ENCODE data around the gene CCDC194.

DNA sequence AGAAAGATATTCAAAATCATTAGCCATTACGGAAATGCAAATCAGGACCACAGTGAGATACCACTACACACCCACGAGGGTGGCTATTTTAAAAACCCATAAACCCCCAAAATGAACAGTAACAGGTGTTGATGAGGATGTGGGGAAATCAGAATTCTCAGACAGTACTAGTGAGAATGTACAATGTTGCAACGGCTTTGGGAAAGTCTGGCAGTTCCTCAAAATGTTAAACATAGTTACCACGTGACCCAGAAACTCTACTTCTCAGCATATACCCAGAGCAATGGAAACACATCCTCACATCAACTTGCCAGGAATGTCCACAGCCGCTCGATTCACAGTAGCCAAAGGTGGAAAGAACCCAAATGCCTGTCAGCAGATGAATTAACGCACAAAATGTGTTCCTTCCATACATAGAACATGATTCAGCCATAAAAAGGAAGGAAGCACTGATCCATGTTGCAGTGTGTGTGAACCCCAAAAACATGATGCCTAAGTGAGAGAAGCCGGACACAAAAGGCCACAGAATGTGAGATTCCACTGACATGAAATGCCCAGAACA, 23.9 kb downstream of the CCDC194 start:
- TF ChIP-seq, protein P1, sequence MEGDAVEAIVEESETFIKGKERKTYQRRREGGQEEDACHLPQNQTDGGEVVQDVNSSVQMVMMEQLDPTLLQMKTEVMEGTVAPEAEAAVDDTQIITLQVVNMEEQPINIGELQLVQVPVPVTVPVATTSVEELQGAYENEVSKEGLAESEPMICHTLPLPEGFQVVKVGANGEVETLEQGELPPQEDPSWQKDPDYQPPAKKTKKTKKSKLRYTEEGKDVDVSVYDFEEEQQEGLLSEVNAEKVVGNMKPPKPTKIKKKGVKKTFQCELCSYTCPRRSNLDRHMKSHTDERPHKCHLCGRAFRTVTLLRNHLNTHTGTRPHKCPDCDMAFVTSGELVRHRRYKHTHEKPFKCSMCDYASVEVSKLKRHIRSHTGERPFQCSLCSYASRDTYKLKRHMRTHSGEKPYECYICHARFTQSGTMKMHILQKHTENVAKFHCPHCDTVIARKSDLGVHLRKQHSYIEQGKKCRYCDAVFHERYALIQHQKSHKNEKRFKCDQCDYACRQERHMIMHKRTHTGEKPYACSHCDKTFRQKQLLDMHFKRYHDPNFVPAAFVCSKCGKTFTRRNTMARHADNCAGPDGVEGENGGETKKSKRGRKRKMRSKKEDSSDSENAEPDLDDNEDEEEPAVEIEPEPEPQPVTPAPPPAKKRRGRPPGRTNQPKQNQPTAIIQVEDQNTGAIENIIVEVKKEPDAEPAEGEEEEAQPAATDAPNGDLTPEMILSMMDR (IDR thresholded peaks at IDR 0.05) = no peak
- TF ChIP-seq POLR2AphosphoS5 (IDR thresholded peaks at IDR 0.05) (peak in 1 of 3 donors; percentile 10), EP300 (IDR thresholded peaks at IDR 0.05; ENCODE audit: low read depth) (no peak)
